Endothelial cell of umbilical vein (primary cell): ENCODE measurements around the gene TIPARP. TPM values are rescaled to one million over a fixed set of nuclear protein-coding genes. Genes with fewer than 3 reads are reported as not detected.

Experiments used
- BruUV-seq: library from RNA; stranded (reverse); fragments of 400-500 nt; replicated peaks from 2 replicates; lab custom pipeline; 2021; lab: Mats Ljungman, UMichigan
- CTCF ChIA-PET: fragments of 300-600, 350-600 bp; sonication (Branson Sonifier 250); formaldehyde crosslinking; loops from one replicate; lab custom pipeline; 2021; ENCODE audit warnings: antibody characterized with exemption, inconsistent platforms; lab: Charles Lee
- POLR2A ChIA-PET: fragments of 300-600, 350-600 bp; sonication (Branson Sonifier 250); formaldehyde crosslinking; loops from one replicate; lab custom pipeline; 2021; ENCODE audit warnings: antibody characterized with exemption, inconsistent platforms; lab: Charles Lee
- DNase-seq: peaks from one replicate; pipeline ENCODE4 v3.0.0-alpha.2; 2011; ENCODE audit warnings: low read depth, low spot score
- FAIRE-seq: peaks from 2 replicates; lab custom pipeline; 2011; peaks lifted over from hg19 to GRCh38; lab: Jason Lieb, UNC
- H2AFZ ChIP-seq: 2 replicates; pipeline ENCODE4 v1.6.0; 2012; ENCODE audit warnings: low read depth, low read length, control low read depth, inconsistent platforms
- H3K27ac ChIP-seq: 2 replicates; pipeline ENCODE4 v1.5.1; 2011; ENCODE audit warnings: low read depth, mild to moderate bottlenecking, control low read depth, low read length, moderate library complexity; ENCODE audit not compliant: insufficient read depth
- H3K27me3 ChIP-seq, 2 experiments: 2 replicates each; pipeline versions ENCODE4 v1.6.0 to v1.6.1; 2011; ENCODE audit warnings: low read length in 2 of 2, mixed read lengths in 1 of 2; ENCODE audit not compliant: control insufficient read depth in 2 of 2, insufficient read depth in 2 of 2
- H3K36me3 ChIP-seq, 2 experiments: 2 replicates in 1 of 2; 3 replicates in 1 of 2; pipeline ENCODE4 v1.5.1; 2011; ENCODE audit warnings: low read length in 2 of 2, mild to moderate bottlenecking in 1 of 2, moderate library complexity in 1 of 2; ENCODE audit not compliant: control insufficient read depth in 2 of 2, insufficient read depth in 2 of 2; ENCODE audit errors: extremely low read depth in 1 of 2
- H3K4me1 ChIP-seq: 3 replicates; pipeline ENCODE4 v1.5.1; 2011; ENCODE audit warnings: mild to moderate bottlenecking, low read length; ENCODE audit not compliant: control insufficient read depth, insufficient read depth; ENCODE audit errors: extremely low read depth
- H3K4me2 ChIP-seq: 2 replicates; pipeline ENCODE4 v1.6.1; 2011; ENCODE audit warnings: low read length, control low read depth, mixed read lengths; ENCODE audit not compliant: insufficient read depth
- H3K4me3 ChIP-seq, 3 experiments: fragments of 200-600 bp in 1 of 3; sonication (generic), shearing (Covaris generic) in 1 of 3; replicated peaks in 1 of 3; 2 replicates each; pipeline ENCODE4 v1.5.1; 2011 to 2016; ENCODE audit warnings: control low read depth in 3 of 3, low read length in 3 of 3, mild to moderate bottlenecking in 2 of 3, inconsistent platforms in 1 of 3, low read depth in 1 of 3, moderate library complexity in 1 of 3; ENCODE audit not compliant: insufficient read depth in 1 of 3
- H3K79me2 ChIP-seq: 2 replicates; pipeline ENCODE4 v1.6.0; 2012; ENCODE audit warnings: low read length, inconsistent platforms; ENCODE audit not compliant: control insufficient read depth, insufficient read depth
- H3K9ac ChIP-seq: replicated peaks from 2 replicates; pipeline ENCODE3; 2011; ENCODE audit warnings: low read length, control low read depth; ENCODE audit not compliant: insufficient read depth; ENCODE audit errors: extremely low read depth
- H3K9me1 ChIP-seq: replicated peaks from 3 replicates; pipeline ENCODE4 v1.6.0; 2011; ENCODE audit warnings: mild to moderate bottlenecking, low read length; ENCODE audit not compliant: control insufficient read depth, insufficient read depth; ENCODE audit errors: extremely low read depth
- H3K9me3 ChIP-seq: replicated peaks from 2 replicates; pipeline ENCODE4 v1.5.1; 2012; ENCODE audit warnings: low read length, inconsistent platforms; ENCODE audit not compliant: control insufficient read depth, insufficient read depth
- H4K20me1 ChIP-seq: replicated peaks from 2 replicates; pipeline ENCODE3; 2011; ENCODE audit warnings: mild to moderate bottlenecking, low read length; ENCODE audit not compliant: control insufficient read depth, insufficient read depth; ENCODE audit errors: extremely low read depth
- CTCF ChIP-seq, 2 donors: IDR thresholded peaks; 1 replicate in 1 of 2; 2 replicates in 1 of 2; pipeline ENCODE4 v1.5.1; 2011; ENCODE audit warnings: low read length in 2 of 2, mild to moderate bottlenecking in 2 of 2, moderate library complexity in 2 of 2, control low read depth in 1 of 2, inconsistent platforms in 1 of 2, low read depth in 1 of 2; ENCODE audit not compliant: insufficient read depth in 1 of 2; ENCODE audit errors: extremely low read depth in 1 of 2
- GATA2 ChIP-seq: IDR thresholded peaks from 2 replicates; pipeline ENCODE4 v1.7.0; 2011; ENCODE audit warnings: low read depth, mild to moderate bottlenecking, moderate library complexity, mixed read lengths, low read length; ENCODE audit not compliant: insufficient read length, insufficient read depth
- dilution Hi-C: fragments of 300-500 bp; cut with MboI; formaldehyde crosslinking; loops from one replicate; pipeline ENCODE4 v1.15.0; 2019; ENCODE audit warnings: low sequenced_read_pairs; ENCODE audit not compliant: extremely low pct_ligation_motif_present
- intact Hi-C: fragments of 100-400 bp; cut with micrococcal nuclease; formaldehyde crosslinking; loops from one replicate; pipeline ENCODE4 v1.10.0; 2022
- polyA plus RNA-seq, 4 experiments: library from polyadenylated mRNA; depleted of rRNA in 3 of 4; stranded (reverse) in 3 of 4; unstranded in 1 of 4; fragments of >200 nt; gene quantifications; 2 replicates each; pipeline versions ENCODE4 v1.2.1 to v1.2.3, GENCODE V29; 2011 to 2012; ENCODE audit warnings: missing spikeins in 1 of 4
- total RNA-seq: library from RNA; stranded (reverse); gene quantifications from 2 replicates; pipeline ENCODE4 v1.2.3, GENCODE V29; 2021

TIPARP gene
- total and polyA plus RNA-seq, 2 donors (not counting 3 experiments of a cell fraction or from before 2014, with no cell fraction given): 9.1 to 21.2 TPM

- Histone ChIP-seq H3K9me1 (no peaks in the 10 kb centered on the region), H3K9me3 (no peaks in the 10 kb centered on the region), H2AFZ (peak overlapping the region; percentile 83), H3K27me3 (no peaks in the 10 kb centered on the region), H3K27ac (no peak overlapping the region), H3K4me2 (no peak overlapping the region), H3K9ac (no peak overlapping the region), H4K20me1 (no peaks in the 10 kb centered on the region), H3K36me3 (no peaks in the 10 kb centered on the region), H3K79me2 (no peaks in the 10 kb centered on the region), H3K4me3 (no peak overlapping the region), H3K4me1 (no peaks in the 10 kb centered on the region)
- DNase-seq (peak; percentile 18), FAIRE-seq (peak; percentile 31)
- CTCF ChIA-PET: interaction anchor here (0.5 to 2.0 kb wide), 6 partner anchors 9 to 704 kb away, joined by 3 to 6 read pairs (median 4); no protein-coding TSS in a partner anchor
- intact Hi-C loops (no loop called here), dilution Hi-C loops (no loop called here)
- POLR2A ChIA-PET: interaction anchor here (1.0 kb wide), 1 partner anchor 10 kb away, joined by 3 read pairs; no protein-coding TSS in a partner anchor
- no TSS peak for BruUV-seq
- peak; percentile 16 for TF ChIP-seq GATA2
- no peak for TF ChIP-seq CTCF (IDR thresholded peaks at IDR 0.05; ENCODE audit: extremely low read depth in 1 of 2, insufficient read depth in 1 of 2, low read depth in 1 of 2, low read length in 2 of 2)
Observed at GRCh38 chr3:156751461-156752025, 77.2 kb downstream of the TIPARP start.

Other genes with a start within 250 kb of the TIPARP start
- gene SSR3, start 119.5 kb upstream of the TIPARP start, total RNA-seq: 355 and 370 TPM in 2 replicates
- gene SSR3, start 119.5 kb upstream of the TIPARP start, polyA plus RNA-seq: 155 and 160 TPM in 2 replicates
- 0.21 and 0.64 TPM in 2 replicates for gene LEKR1, start 151.8 kb downstream of the TIPARP start, total RNA-seq
- 0.07 and 0.16 TPM in 2 replicates for gene LEKR1, start 151.8 kb downstream of the TIPARP start, polyA plus RNA-seq